Fibroblast of villous mesenchyme (primary cell): ENCODE measurements around the gene S100A16. TPM values are rescaled to one million over a fixed set of nuclear protein-coding genes. Genes with fewer than 3 reads are reported as not detected.
A peak's percentile ranks its signal among the peaks of the same experiment; 100 is the strongest.
"Not testable (repeated sequence)": the region's sequence is repeated elsewhere in the genome, so short reads cannot be mapped to it uniquely, and the experiment has no call there.

Experiments used
- DNase-seq: peaks from one replicate; pipeline ENCODE4 v3.0.0-alpha.2; 2010; ENCODE audit warnings: low read depth
- H3K4me3 ChIP-seq: 2 replicates; pipeline ENCODE4 v1.5.1; 2011; ENCODE audit warnings: low read depth, mild to moderate bottlenecking, low read length
- CTCF ChIP-seq: IDR thresholded peaks from 2 replicates; pipeline ENCODE4 v1.5.1; 2012; ENCODE audit warnings: low read depth, mild to moderate bottlenecking, low read length; ENCODE audit not compliant: insufficient read depth
- total RNA-seq: library from RNA; depleted of rRNA; stranded (reverse); fragments of >200 nt; gene quantifications from 2 replicates; pipeline ENCODE4 v1.2.3, GENCODE V29; 2012

S100A16 gene
- total RNA-seq, 1 donor: 206 TPM

- DNase-seq: peak; percentile 90
- TF ChIP-seq CTCF: no peak
- no peak within 1 kb of the TSS for H3K4me3 ChIP-seq
These were observed 47.2 kb downstream of the S100A16 start, which contains the start of gene S100A2 for GRCh38 chr1:153565529-153566374. Gene S100A2, minus strand, starts transcription at chr1:153565844. Its CDS starts 1,967 bp downstream, at chr1:153563877.

- no peak for DNase-seq
- no peak for TF ChIP-seq CTCF
- no peak overlapping the region for H3K4me3 ChIP-seq
These were observed 48.9 kb downstream of the S100A16 start for GRCh38 chr1:153563991-153564390.

GRCh38 chr1:153563483-153563901 lies 49.4 kb downstream of the S100A16 start:
- no peak for TF ChIP-seq CTCF
- DNase-seq: no peak
- H3K4me3 ChIP-seq: no peak overlapping the region

- not testable (repeated sequence) for DNase-seq, H3K4me3 ChIP-seq
These were observed 50.9 kb downstream of the S100A16 start for GRCh38 chr1:153562021-153562420.

GRCh38 chr1:153561466-153561985 lies 51.4 kb downstream of the S100A16 start:
- no peak overlapping the region for H3K4me3 ChIP-seq
- no peak for DNase-seq
- no peak for TF ChIP-seq CTCF

- no peak overlapping the region for H3K4me3 ChIP-seq
- no peak for DNase-seq
- no peak for TF ChIP-seq CTCF
These were observed 52.0 kb downstream of the S100A16 start for GRCh38 chr1:153560771-153561465.

- DNase-seq: no peak
- no peak overlapping the region for H3K4me3 ChIP-seq
- no peak for TF ChIP-seq CTCF
These were observed 52.7 kb downstream of the S100A16 start for GRCh38 chr1:153560241-153560640.
